Retina (tissue), 1 donor: ENCODE data around the gene ASB2.
A peak's percentile ranks its signal among the peaks of the same experiment; 100 is the strongest.

Source experiments
- DNase-seq: peaks from one replicate; pipeline ENCODE4 v3.0.0-alpha.2; 2016

ASB2 gene

DNA sequence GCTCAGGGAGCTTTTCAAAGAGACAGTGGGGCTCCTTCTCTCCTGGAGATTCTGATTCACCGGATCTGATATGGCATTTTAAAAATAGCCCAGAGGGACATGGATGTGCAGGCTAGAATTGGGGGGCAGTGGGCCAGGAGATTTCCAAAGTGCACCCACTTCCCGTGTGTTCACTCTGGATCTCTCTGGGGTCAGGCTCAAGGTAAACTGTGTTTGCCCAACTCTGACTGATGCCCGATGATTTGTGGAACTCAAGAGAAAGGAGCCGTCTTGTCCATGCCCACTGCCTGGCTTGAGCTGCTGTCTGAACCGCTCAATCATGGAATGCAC, 31.3 kb downstream of the ASB2 start:
- no peak for DNase-seq

DNA sequence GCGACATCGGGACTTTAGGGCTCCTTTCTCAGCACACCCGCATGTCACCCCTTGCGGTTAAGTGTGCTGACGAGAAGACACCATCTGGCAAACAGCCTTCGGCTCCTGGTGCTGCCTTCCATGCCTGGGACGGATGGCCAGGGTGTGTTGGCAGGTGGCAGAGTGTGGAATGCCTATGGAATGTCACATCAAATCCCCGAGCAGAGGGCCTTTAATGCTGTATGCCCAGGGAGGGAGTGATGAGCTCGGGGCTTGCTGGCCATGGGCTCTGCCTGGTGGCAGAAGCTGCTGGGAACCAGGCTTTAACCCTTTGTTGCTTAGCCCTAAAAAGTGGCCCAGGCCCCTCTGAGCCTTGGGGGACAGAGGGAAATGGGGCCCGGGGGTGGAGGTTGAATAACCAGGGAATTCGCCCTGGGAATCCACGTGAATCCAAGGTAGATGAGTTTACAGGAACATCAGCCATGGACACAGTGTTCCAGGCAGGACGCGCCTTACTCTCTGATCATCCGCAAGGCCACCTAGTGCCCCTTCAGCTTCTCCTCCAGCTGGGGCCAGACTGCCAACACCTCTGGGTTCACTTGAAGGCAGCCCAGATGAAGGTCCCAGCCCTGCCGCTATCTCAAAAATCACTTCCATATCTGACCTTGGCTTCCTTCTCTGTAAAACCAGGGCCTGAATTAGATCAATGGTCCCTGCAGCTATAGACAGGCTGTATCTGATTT, 31.9 kb downstream of the ASB2 start:
- DNase-seq: no peak

DNA sequence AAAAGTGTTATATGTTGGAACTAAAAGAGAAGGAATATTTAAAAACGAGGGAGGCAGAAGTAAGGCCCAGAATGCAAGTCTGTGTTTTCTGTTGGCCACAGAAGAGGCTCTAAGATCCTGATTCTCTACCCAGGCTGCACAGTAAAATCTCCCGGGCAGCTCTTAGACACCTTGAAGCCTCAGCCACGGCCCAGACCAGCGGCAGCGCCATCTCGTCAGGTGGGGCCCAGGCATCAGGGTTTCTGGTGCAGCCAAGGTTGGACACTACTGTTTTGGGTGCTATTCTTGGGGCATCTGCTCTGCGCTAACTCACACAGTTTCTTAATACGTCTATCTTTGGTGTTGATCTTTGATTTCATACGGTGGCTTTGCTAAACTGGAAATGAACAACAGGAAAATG, 32.4 kb downstream of the ASB2 start:
- DNase-seq: no peak

DNA sequence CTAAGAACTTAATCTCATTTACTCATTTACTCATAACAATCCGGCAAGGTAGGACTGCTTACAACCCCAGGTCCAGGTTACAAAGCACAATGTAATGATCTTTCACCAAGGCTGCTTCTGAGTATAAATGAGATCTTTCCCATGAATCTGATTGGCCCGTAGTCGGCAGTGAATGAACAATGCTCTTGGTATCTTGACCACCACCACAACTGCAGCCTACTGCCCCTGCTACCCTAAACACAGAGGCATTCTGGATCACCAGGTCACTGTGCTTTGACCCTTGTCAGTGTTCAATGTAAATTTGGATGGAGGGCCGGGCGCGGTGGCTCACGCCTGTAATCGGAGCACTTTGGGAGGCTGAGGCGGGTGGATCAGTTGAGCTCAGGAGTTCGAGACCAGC, 33.3 kb downstream of the ASB2 start:
- DNase-seq: no peak

DNA sequence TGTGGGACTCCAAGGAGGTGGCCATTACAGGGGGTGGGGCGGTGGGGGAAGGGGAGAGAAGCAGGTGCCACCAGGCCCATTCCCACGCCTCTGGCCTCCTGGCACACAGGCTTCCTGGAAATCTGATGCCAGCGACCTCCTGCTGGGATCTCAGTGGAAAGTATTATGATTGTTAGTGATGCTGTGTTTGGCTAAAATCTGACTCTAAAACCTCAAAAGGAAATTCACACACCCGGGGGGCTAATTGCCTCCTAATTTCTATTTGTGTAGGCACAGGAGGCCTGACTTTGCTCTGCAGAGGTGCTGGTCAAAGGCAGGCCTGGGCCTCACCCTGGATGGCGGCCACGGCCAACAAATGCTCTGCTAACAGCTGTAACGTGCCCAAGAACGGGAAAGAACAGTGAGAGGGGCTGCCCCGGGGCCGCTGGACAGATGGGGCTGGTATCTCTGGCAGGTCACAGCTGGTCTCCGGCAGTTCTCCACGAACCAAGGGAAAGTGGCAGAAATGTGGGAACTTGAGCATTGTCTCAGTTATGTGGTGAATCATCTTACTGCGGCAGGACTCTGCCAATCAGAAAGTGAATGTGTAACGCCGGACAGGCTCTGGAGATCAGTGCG, 35.0 kb downstream of the ASB2 start:
- no peak for DNase-seq

DNA sequence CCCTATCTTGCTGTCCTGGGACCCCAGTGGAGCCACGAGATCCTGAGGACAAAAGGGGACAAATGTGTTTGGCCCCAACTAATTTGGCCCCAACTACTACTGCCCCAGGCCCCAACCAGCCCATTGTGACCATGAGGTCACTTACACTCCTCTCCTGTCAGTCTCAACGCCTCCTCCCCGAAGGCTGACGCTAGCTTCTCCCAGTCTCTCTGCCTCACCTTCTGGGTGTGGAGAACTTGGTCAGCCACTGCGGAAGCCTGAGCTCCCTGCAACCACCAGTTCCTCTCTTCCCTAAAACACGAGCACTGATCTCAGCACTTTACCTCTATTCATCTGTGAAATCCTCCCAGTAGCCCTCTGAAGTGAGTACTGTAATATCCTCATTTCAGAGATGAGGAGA, 35.9 kb downstream of the ASB2 start:
- DNase-seq: no peak

DNA sequence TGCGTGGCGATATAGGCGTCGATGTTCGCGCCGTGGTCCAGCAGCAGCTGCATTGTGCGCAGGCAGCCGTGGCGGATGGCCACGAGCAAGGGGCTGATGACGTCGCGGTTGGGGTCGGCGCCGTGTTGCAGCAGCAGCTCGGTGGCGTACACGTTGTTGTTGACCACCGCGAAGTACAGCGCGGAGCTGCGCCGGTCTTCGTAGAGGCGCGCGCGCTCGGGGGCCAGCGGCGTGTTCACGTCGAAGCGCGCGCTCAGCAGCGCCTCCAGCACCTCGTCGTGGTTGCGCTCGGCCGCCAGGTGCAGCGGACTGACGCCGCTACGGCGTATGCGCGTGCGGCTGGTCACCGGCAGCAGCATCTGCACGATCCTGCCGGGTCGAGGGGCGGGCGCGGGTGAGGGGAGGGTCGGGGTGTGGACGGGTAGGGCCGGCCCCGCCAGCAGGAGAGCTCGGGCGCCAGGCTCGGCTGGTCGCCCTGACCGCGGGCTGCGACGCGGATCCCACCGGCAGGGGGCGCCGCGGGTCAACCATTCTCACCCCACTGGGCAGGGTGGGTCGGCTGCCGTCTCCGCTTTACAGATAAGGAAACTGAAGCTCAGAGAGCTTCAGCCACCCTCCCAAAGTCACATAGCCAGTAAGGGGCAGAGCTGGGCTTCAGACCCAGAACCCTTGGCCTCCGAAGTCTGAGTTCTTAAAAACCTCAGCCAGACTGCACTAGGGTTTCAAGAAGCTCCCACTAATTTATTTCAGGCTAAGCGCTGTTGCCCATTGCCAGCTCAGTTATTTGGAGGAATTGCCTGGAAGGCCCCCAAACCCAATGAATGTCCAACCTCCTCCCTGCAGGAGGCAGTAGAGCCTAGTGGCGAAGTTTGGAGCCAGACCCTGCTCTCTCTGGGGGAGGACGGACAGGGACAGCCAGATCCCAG, 36.8 kb downstream of the ASB2 start:
- peak; percentile 93 for DNase-seq

DNA sequence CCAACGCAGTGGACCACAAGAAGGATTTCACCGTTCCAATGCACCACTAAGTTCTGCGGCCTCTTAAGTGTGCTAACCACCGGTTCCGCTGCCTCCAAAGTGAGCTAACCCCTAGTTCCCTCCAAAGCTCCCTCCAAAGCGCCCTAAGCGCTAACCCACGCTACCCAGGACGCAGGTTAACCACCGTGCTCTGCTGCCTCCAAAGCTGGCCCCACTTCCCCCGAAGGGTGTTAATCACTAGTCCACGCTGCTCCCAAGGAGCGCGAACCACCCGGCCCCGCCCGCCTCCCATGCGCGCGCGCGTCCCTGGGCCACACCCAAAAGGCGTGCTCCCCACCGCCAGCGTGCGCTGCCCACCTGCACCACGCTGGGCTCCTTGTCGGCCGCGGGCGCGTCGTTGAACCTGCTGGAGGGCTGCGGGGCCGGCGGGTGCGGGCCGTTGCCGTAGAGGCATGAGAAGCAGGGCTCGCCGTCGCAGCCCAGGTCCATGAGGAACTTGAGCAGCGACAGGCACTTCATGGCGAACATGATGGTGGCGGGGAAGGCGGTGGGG, 37.5 kb downstream of the ASB2 start:
- DNase-seq: no peak

DNA sequence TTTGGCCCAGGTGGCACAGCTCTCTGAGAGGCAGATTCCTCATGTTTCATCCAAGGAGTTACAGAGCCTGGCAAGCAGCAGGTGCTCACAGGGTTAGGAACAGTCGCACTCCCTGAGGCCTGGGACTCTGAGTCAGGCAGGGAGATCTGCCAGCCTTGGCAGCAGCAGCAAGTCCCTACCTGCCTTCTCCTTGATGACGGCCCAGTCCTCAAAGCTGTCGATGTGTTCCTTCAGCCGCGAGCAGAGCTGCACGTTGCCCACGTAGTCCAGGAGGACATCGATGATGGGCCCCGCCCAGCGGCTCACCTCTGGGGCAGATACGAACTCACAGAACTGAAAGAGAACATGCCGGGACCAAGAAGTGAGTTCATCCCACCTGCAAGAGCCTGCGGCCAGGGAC, 38.9 kb downstream of the ASB2 start:
- no peak for DNase-seq

DNA sequence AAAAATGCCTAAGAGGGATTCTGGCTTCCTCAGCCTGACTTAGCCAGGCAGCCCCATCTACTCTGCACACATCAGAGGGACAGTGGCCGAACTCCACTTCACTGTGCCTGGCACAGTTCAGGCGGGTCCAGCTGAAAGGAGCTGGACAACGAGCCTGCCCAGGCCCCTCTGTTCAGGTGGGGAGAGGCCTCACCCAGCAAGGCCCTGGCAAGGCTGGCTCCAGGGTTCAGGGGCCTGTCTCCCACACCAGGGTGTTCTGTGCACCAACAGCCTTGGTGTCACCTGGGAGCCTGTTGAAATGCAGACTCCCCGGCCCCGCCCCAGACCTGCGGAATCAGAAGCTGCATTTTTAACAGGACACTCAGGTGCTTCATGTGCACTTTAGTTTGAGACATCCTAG, 39.4 kb downstream of the ASB2 start:
- no peak for DNase-seq

DNA sequence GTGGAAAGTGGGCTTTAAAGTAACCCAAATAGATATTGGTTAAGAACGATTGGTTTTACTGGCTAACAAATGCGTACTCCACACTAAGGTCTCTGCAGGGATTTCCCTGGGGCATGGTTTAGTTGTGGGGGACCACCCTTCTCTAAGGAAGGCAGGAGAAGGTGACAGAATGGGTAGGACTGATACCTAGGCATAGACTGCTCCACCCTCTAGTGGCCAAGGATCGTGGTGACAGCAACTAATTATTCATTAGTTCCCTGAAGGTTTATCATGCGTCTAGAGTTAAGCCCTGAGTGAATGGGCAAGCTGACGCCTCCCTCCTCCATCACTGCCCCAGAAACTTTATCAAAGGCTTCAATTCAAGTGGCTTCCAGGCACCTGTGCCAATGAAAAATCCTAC, 40.1 kb downstream of the ASB2 start:
- no peak for DNase-seq

DNA sequence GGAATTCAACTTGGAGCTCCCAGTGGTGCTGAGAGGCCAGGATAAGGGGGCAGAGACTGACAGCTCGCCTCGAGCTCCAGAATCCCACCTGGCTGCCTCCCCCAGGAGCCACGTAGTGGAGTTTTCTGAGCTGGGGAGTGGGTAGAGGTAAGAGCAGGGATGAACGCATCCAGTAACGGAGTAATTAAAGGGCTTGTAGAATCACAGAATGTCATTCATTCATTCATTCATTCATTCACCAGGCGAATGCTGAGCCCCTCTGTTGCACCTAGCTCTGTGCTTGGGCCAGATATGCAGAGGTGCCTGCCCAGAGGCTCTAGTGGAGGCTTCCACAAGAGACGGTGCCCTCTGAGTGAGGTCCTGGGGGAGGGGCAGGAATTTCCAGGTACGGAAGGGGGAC, 41.2 kb downstream of the ASB2 start:
- DNase-seq: no peak

DNA sequence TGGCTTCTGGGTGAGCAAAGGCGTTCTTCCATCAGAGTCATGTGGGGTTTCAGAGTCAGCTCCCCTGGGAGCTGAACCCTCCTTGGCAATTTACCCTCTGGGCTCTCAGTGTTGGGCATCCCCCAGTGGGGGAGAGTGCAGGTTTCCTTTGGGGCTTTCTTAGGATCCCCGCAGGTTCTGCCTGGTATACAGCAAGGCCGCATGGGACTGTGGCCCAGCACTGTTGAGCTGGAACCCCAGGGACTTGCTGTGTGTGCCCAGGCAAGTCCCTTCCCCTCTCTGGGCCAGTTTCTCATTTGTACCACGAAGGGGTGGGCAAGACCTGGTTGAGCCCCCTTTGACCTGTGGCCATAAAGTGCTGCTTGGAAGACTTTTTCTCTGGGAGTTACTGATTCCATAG, 43.7 kb downstream of the ASB2 start:
- no peak for DNase-seq

DNA sequence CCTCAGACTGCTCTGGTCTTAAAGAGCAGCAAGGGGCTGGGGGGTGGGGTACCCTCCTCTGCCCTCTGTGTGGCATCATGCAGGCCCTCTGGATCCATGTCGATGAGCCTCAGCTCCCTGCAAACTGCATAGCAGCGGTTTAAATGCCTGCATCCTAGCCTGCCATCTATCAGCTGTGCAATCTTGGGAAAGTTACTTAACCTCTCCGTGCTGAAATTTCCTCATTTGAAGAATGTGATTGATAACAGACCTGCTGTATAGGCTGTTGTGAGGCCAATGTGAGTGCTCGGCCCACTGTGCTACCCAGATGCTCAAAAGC, 45.4 kb downstream of the ASB2 start:
- no peak for DNase-seq

DNA sequence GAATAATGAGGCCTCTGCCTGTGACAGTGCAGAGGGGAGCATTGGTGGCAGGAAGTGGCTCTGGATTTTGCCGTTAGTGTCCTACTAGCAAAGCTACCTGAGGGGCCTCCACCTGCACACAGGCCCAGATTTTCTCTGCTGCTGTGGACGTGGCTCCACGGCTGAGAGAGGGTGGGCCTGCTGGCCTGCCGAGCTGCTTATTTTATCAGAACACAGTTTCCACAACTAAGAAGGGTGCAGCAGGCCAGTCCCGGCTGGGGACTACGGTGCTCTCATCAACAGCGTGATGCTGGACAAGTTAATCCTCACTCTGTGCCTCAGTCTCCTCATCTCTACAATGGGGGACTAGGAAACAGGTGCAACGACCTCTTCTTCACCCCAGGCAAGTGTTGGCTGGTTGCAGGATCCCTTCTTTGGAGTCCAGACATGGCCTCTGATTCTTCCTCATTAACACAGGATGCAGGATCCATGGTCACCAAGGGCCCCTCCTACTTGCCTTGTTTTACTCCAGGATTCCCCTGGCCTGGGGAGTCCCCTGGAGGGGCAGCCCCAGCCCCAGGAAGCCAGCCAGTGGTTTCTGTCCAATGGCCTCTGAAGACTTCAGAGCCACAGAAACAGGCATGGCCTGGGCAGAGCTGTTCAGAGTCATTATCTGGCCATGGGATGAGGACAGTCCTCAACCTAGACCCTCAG, 45.9 kb downstream of the ASB2 start:
- no peak for DNase-seq

DNA sequence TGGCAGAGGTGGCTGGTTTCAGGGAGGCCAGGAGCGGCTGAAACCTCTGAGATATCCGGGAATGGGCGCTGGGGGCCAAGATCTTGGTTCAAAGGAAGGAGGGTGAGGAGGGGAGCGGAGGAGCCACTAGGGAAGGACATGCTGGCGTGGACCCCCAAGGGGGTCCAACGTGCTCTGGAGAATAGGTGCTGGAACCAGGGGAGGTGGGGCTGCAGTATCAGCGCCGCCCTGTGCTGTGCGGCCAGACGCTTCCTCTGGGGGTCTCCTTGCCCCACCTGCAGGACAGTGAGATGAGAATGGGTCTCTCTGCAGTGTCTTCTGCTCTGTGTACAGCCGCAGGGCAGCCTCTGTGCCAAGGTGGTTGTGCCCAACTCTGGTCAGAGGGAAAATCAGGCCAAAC, 46.7 kb downstream of the ASB2 start:
- DNase-seq: no peak

DNA sequence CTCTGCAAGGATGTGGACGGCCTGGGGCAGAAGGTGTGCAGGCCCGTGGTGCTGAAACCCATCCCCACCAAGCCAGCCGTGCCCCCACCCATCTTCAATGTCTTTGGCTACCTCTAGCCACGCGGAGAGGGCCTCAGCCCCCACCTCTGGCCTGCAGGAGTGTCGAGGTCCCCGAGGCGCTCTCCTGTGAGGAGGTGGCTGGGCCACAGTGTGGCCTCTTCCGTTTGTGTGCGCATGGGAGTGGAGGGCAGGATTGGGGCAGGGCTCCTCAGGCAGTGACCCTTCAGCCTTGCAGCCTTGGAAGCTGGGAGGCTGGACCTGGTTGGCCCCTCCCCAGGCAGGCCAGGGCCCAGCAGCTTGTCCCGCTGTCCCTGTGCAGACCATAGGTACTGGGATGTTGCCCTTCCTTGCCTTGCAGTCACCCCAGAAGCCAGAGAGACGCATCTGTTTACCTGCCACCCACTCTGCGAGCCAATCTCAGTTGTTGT, 47.3 kb downstream of the ASB2 start:
- DNase-seq: no peak

DNA sequence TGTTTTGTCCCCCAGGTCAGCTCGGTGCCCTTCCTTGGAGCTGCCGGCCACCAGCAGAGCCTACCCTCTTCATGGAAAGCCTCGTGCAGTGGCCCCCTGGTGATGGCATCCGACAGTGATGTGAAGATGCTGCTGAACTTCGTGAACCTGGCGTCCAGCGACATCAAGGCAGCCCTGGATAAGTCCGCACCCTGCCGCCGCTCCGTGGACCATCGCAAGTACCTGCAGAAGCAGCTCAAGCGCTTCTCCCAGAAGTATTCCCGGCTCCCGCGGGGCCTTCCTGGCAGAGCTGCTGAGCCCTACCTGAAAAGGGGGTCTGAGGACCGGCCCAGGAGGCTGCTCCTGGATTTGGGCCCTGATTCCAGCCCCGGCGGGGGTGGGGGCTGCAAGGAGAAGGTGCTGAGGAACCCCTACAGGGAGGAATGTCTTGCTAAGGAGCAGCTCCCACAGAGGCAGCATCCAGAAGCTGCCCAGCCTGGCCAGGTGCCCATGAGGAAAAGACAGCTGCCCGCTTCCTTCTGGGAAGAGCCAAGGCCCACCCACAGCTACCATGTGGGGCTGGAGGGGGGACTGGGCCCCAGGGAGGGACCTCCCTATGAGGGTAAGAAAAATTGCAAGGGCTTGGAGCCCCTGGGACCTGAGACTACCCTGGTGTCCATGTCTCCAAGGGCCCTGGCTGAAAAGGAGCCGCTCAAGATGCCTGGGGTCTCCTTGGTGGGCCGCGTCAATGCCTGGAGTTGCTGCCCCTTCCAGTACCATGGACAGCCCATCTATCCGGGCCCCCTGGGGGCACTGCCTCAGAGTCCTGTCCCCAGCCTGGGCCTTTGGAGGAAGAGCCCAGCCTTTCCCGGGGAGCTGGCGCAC, 48.0 kb downstream of the ASB2 start:
- no peak for DNase-seq

DNA sequence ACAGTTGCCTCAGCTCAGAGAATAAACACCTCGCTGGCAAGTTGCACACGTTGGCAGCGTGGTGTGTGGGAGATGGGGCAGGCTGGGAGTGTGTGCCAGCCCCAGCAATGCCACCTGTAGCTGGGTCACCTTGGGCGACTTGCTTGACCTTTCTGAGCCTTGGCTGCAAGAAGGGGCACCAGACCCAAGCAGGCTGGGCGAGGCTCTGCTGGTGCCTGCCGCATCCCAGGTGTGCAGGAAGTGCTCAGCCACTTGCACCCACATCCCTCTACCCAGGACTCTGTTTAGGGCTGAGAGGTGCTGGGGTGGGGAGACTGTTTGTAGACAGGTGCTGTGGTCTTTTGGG, 48.6 kb downstream of the ASB2 start:
- no peak for DNase-seq

DNA sequence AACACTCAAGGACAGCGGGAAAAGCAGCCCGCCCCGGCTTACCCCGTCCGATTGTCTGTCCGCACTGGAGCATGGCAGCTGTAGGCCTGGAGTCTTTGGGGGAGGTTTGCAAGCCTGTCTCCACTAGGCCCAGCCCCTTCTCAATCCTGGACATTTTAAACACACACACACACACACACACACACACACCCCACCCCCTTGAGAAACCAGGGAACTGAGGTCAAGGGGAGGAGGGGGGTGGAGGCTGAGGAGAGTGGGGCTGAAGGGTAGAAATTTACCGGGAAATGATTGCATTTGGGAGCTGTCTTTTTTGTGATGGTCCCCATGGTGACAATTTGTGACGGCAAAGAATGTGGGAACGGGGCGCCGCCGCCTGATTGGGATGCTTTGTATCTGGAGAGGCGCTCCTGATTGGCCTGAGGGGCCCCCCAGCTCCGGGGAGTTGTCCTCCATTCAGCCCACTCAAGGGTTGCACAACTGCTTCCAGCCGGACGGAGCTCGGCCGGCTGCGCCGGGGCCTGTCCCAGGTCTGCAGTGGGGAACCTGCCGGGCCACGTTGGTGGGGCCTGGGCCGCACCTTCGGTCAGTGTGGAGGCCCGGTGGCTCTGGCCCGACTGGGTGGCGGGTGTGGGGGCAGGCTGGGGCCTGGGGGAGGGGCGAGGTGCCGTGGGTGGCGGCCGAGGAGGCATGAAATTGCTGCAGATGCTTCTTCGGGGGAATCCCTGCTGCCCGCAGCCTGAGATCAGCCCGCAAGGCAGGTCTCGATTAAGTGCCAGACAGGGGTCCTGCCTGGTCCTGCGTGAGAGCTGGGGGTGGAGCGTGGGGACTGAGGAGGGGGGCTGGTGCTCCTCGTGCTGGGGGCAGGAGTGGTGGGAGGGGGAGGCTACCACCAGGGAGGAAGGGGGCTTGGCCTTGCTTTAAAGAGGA, 49.2 kb downstream of the ASB2 start, which contains the start of gene FAM181A:
FAM181A (plus strand) TSS at position 472 of the 927 bp plus-strand sequence. CDS start 942 bp downstream, outside the sequence.
- peak; percentile 65 for DNase-seq
